Measurements from ENCODE around the gene PACS1. TPM values are rescaled to one million over a fixed set of nuclear protein-coding genes. Genes with fewer than 3 reads are reported as not detected.

The PACS1 gene
- total RNA-seq, 6 experiments from 2014 or later = 82.8 to 114 (median 91.8) TPM

- peaks cover 8% of the 10 kb centered on the region for H3K27me3 Mint-ChIP-seq (ENCODE audit: insufficient read depth)
- peaks cover 16% of the 10 kb centered on the region for H3K4me1 Mint-ChIP-seq (ENCODE audit: low read depth)
- no peaks in the 10 kb centered on the region for H3K9me3 Mint-ChIP-seq
- no peak for DNase-seq
- peak overlapping the region; percentile 55 for H3K27ac Mint-ChIP-seq
- H3K36me3 Mint-ChIP-seq (ENCODE audit: low read depth) = no peaks in the 10 kb centered on the region
- TF ChIP-seq CTCF (IDR thresholded peaks at IDR 0.05) = no peak
- H3K4me3 Mint-ChIP-seq = 0 out of 2 replicates have a peak overlapping the region, but pooled peaks have one; percentile 71
These were observed 209.1 kb downstream of the PACS1 start for GRCh38 chr11:66279092-66279734.

- H3K9me3 Mint-ChIP-seq = no peaks in the 10 kb centered on the region
- no peak overlapping the region for H3K4me3 Mint-ChIP-seq
- no peaks in the 10 kb centered on the region for H3K36me3 Mint-ChIP-seq (ENCODE audit: low read depth)
- no peak for DNase-seq
- no peak overlapping the region; the same call in 1 of the 2 replicates for H3K27ac Mint-ChIP-seq
- peak; percentile 44 for TF ChIP-seq CTCF (IDR thresholded peaks at IDR 0.05)
- peaks cover 8% of the 10 kb centered on the region for H3K27me3 Mint-ChIP-seq (ENCODE audit: insufficient read depth)
- peaks cover 16% of the 10 kb centered on the region for H3K4me1 Mint-ChIP-seq (ENCODE audit: low read depth)
These were observed 210.4 kb downstream of the PACS1 start for GRCh38 chr11:66280428-66280827.

GRCh38 chr11:66281001-66281400, 210.9 kb downstream of the PACS1 start:
- Mint-ChIP-seq H3K4me1 (ENCODE audit: low read depth) (peaks cover 16% of the 10 kb centered on the region), H3K36me3 (ENCODE audit: low read depth) (no peaks in the 10 kb centered on the region), H3K4me3 (no peak overlapping the region), H3K9me3 (no peaks in the 10 kb centered on the region), H3K27ac (peak overlapping the region; percentile 51), H3K27me3 (ENCODE audit: insufficient read depth) (peaks cover 8% of the 10 kb centered on the region)
- no peak for DNase-seq
- no peak for TF ChIP-seq CTCF (IDR thresholded peaks at IDR 0.05)

GRCh38 chr11:66281776-66282467, 211.8 kb downstream of the PACS1 start:
- DNase-seq = no peak
- no peaks in the 10 kb centered on the region for H3K36me3 Mint-ChIP-seq (ENCODE audit: low read depth)
- peak overlapping the region; percentile 51 for H3K27ac Mint-ChIP-seq
- peaks cover 18% of the 10 kb centered on the region for H3K4me1 Mint-ChIP-seq (ENCODE audit: low read depth)
- TF ChIP-seq CTCF (IDR thresholded peaks at IDR 0.05) = no peak
- H3K4me3 Mint-ChIP-seq = peak overlapping the region; percentile 18; the same call in 1 of the 2 replicates
- H3K27me3 Mint-ChIP-seq (ENCODE audit: insufficient read depth) = peaks cover 8% of the 10 kb centered on the region
- no peaks in the 10 kb centered on the region for H3K9me3 Mint-ChIP-seq

GRCh38 chr11:66282468-66283455, 212.7 kb downstream of the PACS1 start:
- peak; percentile 92 for DNase-seq
- H3K36me3 Mint-ChIP-seq (ENCODE audit: low read depth) = no peaks in the 10 kb centered on the region
- TF ChIP-seq CTCF (IDR thresholded peaks at IDR 0.05) = peak; percentile 100
- H3K27me3 Mint-ChIP-seq (ENCODE audit: insufficient read depth) = peaks cover 8% of the 10 kb centered on the region
- H3K27ac Mint-ChIP-seq = peak overlapping the region; percentile 51
- no peaks in the 10 kb centered on the region for H3K9me3 Mint-ChIP-seq
- peaks cover 26% of the 10 kb centered on the region for H3K4me1 Mint-ChIP-seq (ENCODE audit: low read depth)
- no peak overlapping the region for H3K4me3 Mint-ChIP-seq

Measured in HFFc6 (cell line).